H9 (cell line): ENCODE data around the gene TCF4. TPM values are rescaled to one million over a fixed set of nuclear protein-coding genes. Genes with fewer than 3 reads are reported as not detected.
A peak's percentile ranks its signal among the peaks of the same experiment; 100 is the strongest.

Experiments used
- DNase-seq: peaks from one replicate; pipeline ENCODE4 v3.0.0-alpha.2; 2017
- H2AFZ ChIP-seq: one replicate; pipeline ENCODE4 v1.6.1; 2013; ENCODE audit warnings: mild to moderate bottlenecking, low read length, control low read depth, moderate library complexity
- H2AK5ac ChIP-seq: 2 replicates; pipeline ENCODE4 v1.6.1; 2013; ENCODE audit warnings: low read length, control low read depth, mixed read lengths; ENCODE audit not compliant: insufficient read length
- H2BK120ac ChIP-seq: one replicate; pipeline ENCODE4 v1.6.1; 2013; ENCODE audit warnings: low read depth, mild to moderate bottlenecking, low read length, control low read depth, inconsistent platforms; ENCODE audit not compliant: poor library complexity, severe bottlenecking
- H2BK12ac ChIP-seq: 2 replicates; pipeline ENCODE4 v1.6.1; 2013; ENCODE audit warnings: low read length, control low read depth, mixed read lengths, low read depth; ENCODE audit not compliant: insufficient read length
- H2BK15ac ChIP-seq: 2 replicates; pipeline ENCODE4 v1.6.1; 2013; ENCODE audit warnings: low read depth, low read length, control low read depth
- H2BK20ac ChIP-seq: one replicate; pipeline ENCODE4 v1.6.1; 2013; ENCODE audit warnings: low read depth, mild to moderate bottlenecking, low read length, control low read depth, inconsistent platforms; ENCODE audit not compliant: poor library complexity, severe bottlenecking
- H2BK5ac ChIP-seq: 2 replicates; pipeline ENCODE4 v1.6.1; 2013; ENCODE audit warnings: low read length, control low read depth, mixed read lengths; ENCODE audit not compliant: insufficient read length
- H3K14ac ChIP-seq: 2 replicates; pipeline ENCODE4 v1.6.1; 2013; ENCODE audit warnings: low read length, control low read depth; ENCODE audit not compliant: insufficient read depth
- H3K18ac ChIP-seq: 2 replicates; pipeline ENCODE4 v1.6.1; 2013; ENCODE audit warnings: low read depth, mild to moderate bottlenecking, mixed read lengths, low read length, control low read depth; ENCODE audit not compliant: insufficient read length
- H3K23ac ChIP-seq: 2 replicates; pipeline ENCODE4 v1.6.1; 2013; ENCODE audit warnings: low read length, control low read depth, mixed read lengths, low read depth; ENCODE audit not compliant: insufficient read length
- H3K23me2 ChIP-seq: 2 replicates; pipeline ENCODE4 v1.6.1; 2013; ENCODE audit warnings: low read depth, mild to moderate bottlenecking, mixed read lengths, low read length, control low read depth; ENCODE audit not compliant: insufficient read length, poor library complexity, severe bottlenecking
- H3K27ac ChIP-seq: 2 replicates; pipeline ENCODE4 v1.5.1; 2013; ENCODE audit warnings: low read length, control low read depth, mixed read lengths, low read depth; ENCODE audit not compliant: insufficient read length
- H3K27me3 ChIP-seq: 2 replicates; pipeline ENCODE4 v1.6.1; 2013; ENCODE audit warnings: low read length, control low read depth, inconsistent platforms; ENCODE audit not compliant: insufficient read depth
- H3K4ac ChIP-seq: 2 replicates; pipeline ENCODE4 v1.6.1; 2013; ENCODE audit warnings: low read depth, mild to moderate bottlenecking, control low read depth, inconsistent platforms, low read length, moderate library complexity
- H3K4me1 ChIP-seq: 2 replicates; pipeline ENCODE4 v1.6.1; 2013; ENCODE audit warnings: low read length, control low read depth, inconsistent platforms; ENCODE audit not compliant: insufficient read depth
- H3K4me2 ChIP-seq: 2 replicates; pipeline ENCODE4 v1.6.1; 2013; ENCODE audit warnings: low read length, control low read depth, mixed read lengths; ENCODE audit not compliant: insufficient read length, insufficient read depth
- H3K56ac ChIP-seq: 2 replicates; pipeline ENCODE4 v1.6.1; 2013; ENCODE audit warnings: low read depth, mild to moderate bottlenecking, mixed read lengths, low read length, control low read depth; ENCODE audit not compliant: insufficient read length
- H3K79me1 ChIP-seq: 2 replicates; pipeline ENCODE4 v1.6.1; 2013; ENCODE audit warnings: low read depth, mild to moderate bottlenecking, moderate library complexity, low read length, control low read depth, inconsistent platforms; ENCODE audit not compliant: insufficient read depth, poor library complexity, severe bottlenecking
- H3K79me2 ChIP-seq: 2 replicates; pipeline ENCODE4 v1.6.1; 2013; ENCODE audit warnings: low read length, control low read depth, inconsistent platforms; ENCODE audit not compliant: insufficient read depth
- H3K9ac ChIP-seq: 2 replicates; pipeline ENCODE4 v1.6.1; 2013; ENCODE audit warnings: low read length, control low read depth, mixed read lengths; ENCODE audit not compliant: insufficient read length; ENCODE audit errors: extremely low read depth
- H3K9me3 ChIP-seq: one replicate; pipeline ENCODE4 v1.6.1; 2013; ENCODE audit warnings: low read depth, low read length, inconsistent platforms; ENCODE audit not compliant: control insufficient read depth
- H3T11ph ChIP-seq: one replicate; pipeline ENCODE4 v1.6.1; 2013; ENCODE audit warnings: mild to moderate bottlenecking, low read length, control low read depth, inconsistent platforms
- H4K20me1 ChIP-seq: one replicate; pipeline ENCODE4 v1.6.1; 2013; ENCODE audit not compliant: control insufficient read depth, insufficient read length, insufficient read depth
- H4K5ac ChIP-seq: 2 replicates; pipeline ENCODE4 v1.6.1; 2013; ENCODE audit warnings: low read depth, mild to moderate bottlenecking, mixed read lengths, low read length, control low read depth; ENCODE audit not compliant: insufficient read length
- H4K8ac ChIP-seq: replicated peaks from 2 replicates; pipeline ENCODE4 v1.6.1; 2013; ENCODE audit warnings: low read length, control low read depth, mixed read lengths, low read depth; ENCODE audit not compliant: insufficient read length
- H4K91ac ChIP-seq: 2 replicates; pipeline ENCODE4 v1.6.1; 2013; ENCODE audit warnings: low read depth, mild to moderate bottlenecking, moderate library complexity, mixed read lengths, low read length, control low read depth; ENCODE audit not compliant: insufficient read length
- H3K27ac Mint-ChIP-seq, 3 experiments: 2 replicates in 2 of 3; 3 replicates in 1 of 3; pipeline ENCODE4 v1.8.0; 2020 to 2021; ENCODE audit warnings: mixed read lengths in 3 of 3, mild to moderate bottlenecking in 1 of 3, moderate library complexity in 1 of 3
- H3K27me3 Mint-ChIP-seq: 2 replicates; pipeline ENCODE4 v1.8.0; 2021; ENCODE audit warnings: low read depth, mild to moderate bottlenecking, moderate library complexity, mixed read lengths
- H3K36me3 Mint-ChIP-seq, 3 experiments: 2 replicates in 2 of 3; 3 replicates in 1 of 3; pipeline ENCODE4 v1.8.0; 2020 to 2021; ENCODE audit warnings: low read depth in 3 of 3, mixed read lengths in 3 of 3; ENCODE audit not compliant: insufficient read depth in 1 of 3
- H3K4me1 Mint-ChIP-seq, 2 experiments: 2 replicates each; pipeline ENCODE4 v1.8.0; 2020; ENCODE audit warnings: mixed read lengths in 2 of 2
- H3K4me3 Mint-ChIP-seq, 2 experiments: 2 replicates in 1 of 2; 3 replicates in 1 of 2; pipeline ENCODE4 v1.8.0; 2020 to 2021; ENCODE audit warnings: mild to moderate bottlenecking in 2 of 2, mixed read lengths in 2 of 2, moderate library complexity in 1 of 2
- H3K9me3 Mint-ChIP-seq, 2 experiments: 2 replicates in 1 of 2; 3 replicates in 1 of 2; pipeline ENCODE4 v1.8.0; 2020; ENCODE audit warnings: mild to moderate bottlenecking in 2 of 2, mixed read lengths in 2 of 2, moderate library complexity in 1 of 2
- CTCF ChIP-seq: fragments of 200-600 bp; sonication (generic); conservative IDR thresholded peaks from 3 replicates; pipeline ENCODE4 v1.8.0; 2021; ENCODE audit warnings: antibody characterized with exemption, mild to moderate bottlenecking
- WGBS: extraction: QIAGEN DNeasy Blood & Tissue Kit; methylation state at CpG from one replicate; pipeline ENCODE4 v1.1.7; 2013; ENCODE audit warnings: missing lambda C conversion rate, low lambda C conversion rate, mixed read lengths; ENCODE audit not compliant: insufficient read length; ENCODE audit errors: extremely low coverage; 5-methylcytosine and 5-hydroxymethylcytosine counted together
- total RNA-seq: library from RNA; stranded (reverse); gene quantifications from 2 replicates; pipeline ENCODE4 v1.2.1, GENCODE V29; 2021

Gene TCF4
- total RNA-seq, 1 experiment from 2014 or later: 99.4 TPM

- Histone ChIP-seq H3K18ac (no peak overlapping the region), H2BK120ac (no peak overlapping the region), H3K14ac (no peak overlapping the region; the same call in 1 of the 2 replicates), H2AFZ (no peak overlapping the region), H4K20me1 (no peaks in the 10 kb centered on the region), H3K79me2 (peaks cover 10% of the 10 kb centered on the region; the same call in 1 of the 2 replicates), H4K5ac (no peak overlapping the region), H2BK5ac (no peak overlapping the region), H3K56ac (no peak overlapping the region), H3K4ac (no peak overlapping the region), H4K8ac (no peak overlapping the region), H4K91ac (no peak overlapping the region), H2BK12ac (no peak overlapping the region), H2BK20ac (no peak overlapping the region), H3K4me1 (peaks cover 17% of the 10 kb centered on the region), H3K4me2 (peak overlapping the region; percentile 33), H3K23me2 (no peaks in the 10 kb centered on the region), H3K23ac (no peak overlapping the region), H3K27ac (no peak overlapping the region), H3K27me3 (no peaks in the 10 kb centered on the region), H2AK5ac (no peak overlapping the region), H3K9me3 (no peaks in the 10 kb centered on the region), H2BK15ac (no peak overlapping the region), H3K9ac (no peak overlapping the region), H3K79me1 (no peaks in the 10 kb centered on the region), H3T11ph (no peak overlapping the region)
- Mint-ChIP-seq H3K4me1 (peaks cover 74 to 90% of the 10 kb centered on the region in 2 experiments), H3K27ac (peak overlapping the region in 2 of 3 experiments; percentile 59 to 89; a peak in 3 of 7 replicates), H3K27me3 (no peaks in the 10 kb centered on the region), H3K9me3 (no peaks in the 10 kb centered on the region), H3K4me3 (peak overlapping the region in 1 of 2 experiments; percentile 51; a peak in 1 of 5 replicates), H3K36me3 (no peaks in the 10 kb centered on the region)
- no peak for TF ChIP-seq CTCF
- no CpG with 5 or more reads among the region's 13 CpGs for WGBS
- DNase-seq: no peak
Measured at GRCh38 chr18:55422456-55423180, 165.4 kb downstream of the TCF4 start.
